Mesenchymal stem cell (in vitro differentiated cells and primary cell): ENCODE data around the gene FMN2.
A peak's percentile ranks its signal among the peaks of the same experiment; 100 is the strongest.

Source experiments
- DNase-seq: peaks from one replicate; pipeline ENCODE4 v3.0.0-alpha.2; 2013
- H2AFZ ChIP-seq: one replicate; pipeline ENCODE4 v1.6.1; 2013; ENCODE audit warnings: low read depth, mild to moderate bottlenecking, control low read depth, inconsistent platforms, low read length, moderate library complexity
- H2AK5ac ChIP-seq: 2 replicates; pipeline ENCODE4 v1.6.1; 2013; ENCODE audit warnings: low read length, moderate library complexity, mild to moderate bottlenecking, inconsistent platforms; ENCODE audit not compliant: severe bottlenecking
- H2BK120ac ChIP-seq: one replicate; pipeline ENCODE4 v1.6.1; 2013; ENCODE audit warnings: low read depth, mild to moderate bottlenecking, inconsistent platforms, low read length, moderate library complexity
- H2BK12ac ChIP-seq, 2 experiments: one replicate each; pipeline ENCODE4 v1.6.1; 2013; ENCODE audit warnings: inconsistent platforms in 2 of 2, low read length in 2 of 2, mild to moderate bottlenecking in 2 of 2, moderate library complexity in 2 of 2, control low read depth in 1 of 2
- H2BK15ac ChIP-seq: one replicate; pipeline ENCODE4 v1.6.1; 2013; ENCODE audit warnings: mild to moderate bottlenecking, low read depth, inconsistent platforms; ENCODE audit not compliant: poor library complexity, severe bottlenecking
- H2BK5ac ChIP-seq: 2 replicates; pipeline ENCODE4 v1.6.1; 2013; ENCODE audit warnings: low read depth, mild to moderate bottlenecking, low read length, control low read depth, inconsistent platforms; ENCODE audit not compliant: poor library complexity, severe bottlenecking
- H3K14ac ChIP-seq, 2 experiments: one replicate each; pipeline ENCODE4 v1.6.1; 2013; ENCODE audit warnings: inconsistent platforms in 2 of 2, low read length in 2 of 2, control low read depth in 1 of 2, mild to moderate bottlenecking in 1 of 2, moderate library complexity in 1 of 2
- H3K18ac ChIP-seq, 2 experiments: one replicate each; pipeline ENCODE4 v1.6.1; 2013; ENCODE audit warnings: inconsistent platforms in 2 of 2, low read length in 2 of 2, control low read depth in 1 of 2, low read depth in 1 of 2, mild to moderate bottlenecking in 1 of 2
- H3K23ac ChIP-seq, 2 experiments: one replicate each; pipeline ENCODE4 v1.6.1; 2013; ENCODE audit warnings: inconsistent platforms in 2 of 2, low read length in 2 of 2, mild to moderate bottlenecking in 2 of 2, moderate library complexity in 2 of 2, control low read depth in 1 of 2
- H3K27ac ChIP-seq: 2 replicates; pipeline ENCODE4 v1.5.1; 2013; ENCODE audit warnings: mild to moderate bottlenecking, moderate library complexity, low read length, control low read depth, inconsistent platforms; ENCODE audit not compliant: poor library complexity, severe bottlenecking
- H3K27me3 ChIP-seq, 2 experiments: 2 replicates each; pipeline versions ENCODE4 v1.6.1 to v1.7.0; 2013; ENCODE audit warnings: low read length in 2 of 2, mild to moderate bottlenecking in 2 of 2, moderate library complexity in 2 of 2, control low read depth in 1 of 2, inconsistent platforms in 1 of 2; ENCODE audit not compliant: control insufficient read depth in 1 of 2, insufficient read depth in 1 of 2
- H3K36me3 ChIP-seq, 2 experiments: 2 replicates each; pipeline versions ENCODE4 v1.6.1 to v1.7.0; 2013; ENCODE audit warnings: low read length in 2 of 2, control low read depth in 1 of 2, inconsistent platforms in 1 of 2, low read depth in 1 of 2, mild to moderate bottlenecking in 1 of 2; ENCODE audit not compliant: insufficient read depth in 2 of 2, control insufficient read depth in 1 of 2
- H3K4ac ChIP-seq, 2 experiments: one replicate each; pipeline ENCODE4 v1.6.1; 2013; ENCODE audit warnings: inconsistent platforms in 2 of 2, low read length in 2 of 2, mild to moderate bottlenecking in 2 of 2, moderate library complexity in 2 of 2, control low read depth in 1 of 2, low read depth in 1 of 2
- H3K4me1 ChIP-seq: 2 replicates; pipeline ENCODE4 v1.6.1; 2013; ENCODE audit warnings: low read depth, low read length, control low read depth; ENCODE audit not compliant: control insufficient read depth, insufficient read depth
- H3K4me2 ChIP-seq: 2 replicates; pipeline ENCODE4 v1.6.1; 2013; ENCODE audit warnings: low read length, mild to moderate bottlenecking, inconsistent platforms; ENCODE audit not compliant: poor library complexity, severe bottlenecking
- H3K4me3 ChIP-seq, 2 experiments: 2 replicates each; pipeline versions ENCODE4 v1.5.1 to v1.7.0; 2013; ENCODE audit warnings: low read length in 2 of 2, mild to moderate bottlenecking in 2 of 2, control low read depth in 1 of 2, low read depth in 1 of 2; ENCODE audit not compliant: insufficient read depth in 1 of 2
- H3K79me1 ChIP-seq: replicated peaks from 2 replicates; pipeline ENCODE4 v1.6.1; 2013; ENCODE audit warnings: mild to moderate bottlenecking, control low read depth, low read length, inconsistent platforms; ENCODE audit not compliant: poor library complexity, severe bottlenecking
- H3K9ac ChIP-seq: 2 replicates; pipeline ENCODE4 v1.7.0; 2013; ENCODE audit warnings: mild to moderate bottlenecking, low read length, moderate library complexity
- H3K9me3 ChIP-seq: 2 replicates; pipeline ENCODE4 v1.7.0; 2013; ENCODE audit warnings: mild to moderate bottlenecking, low read length; ENCODE audit not compliant: control insufficient read depth
- H4K8ac ChIP-seq: one replicate; pipeline ENCODE4 v1.6.1; 2013; ENCODE audit warnings: inconsistent platforms, mild to moderate bottlenecking, low read length, moderate library complexity
- H4K91ac ChIP-seq: one replicate; pipeline ENCODE4 v1.6.1; 2013; ENCODE audit warnings: mild to moderate bottlenecking, low read length, inconsistent platforms
- WGBS: methylation state at CpG from one replicate; pipeline ENCODE4 v1.1.7; 2013; ENCODE audit warnings: mixed read lengths; 5-methylcytosine and 5-hydroxymethylcytosine counted together

FMN2 gene

DNA sequence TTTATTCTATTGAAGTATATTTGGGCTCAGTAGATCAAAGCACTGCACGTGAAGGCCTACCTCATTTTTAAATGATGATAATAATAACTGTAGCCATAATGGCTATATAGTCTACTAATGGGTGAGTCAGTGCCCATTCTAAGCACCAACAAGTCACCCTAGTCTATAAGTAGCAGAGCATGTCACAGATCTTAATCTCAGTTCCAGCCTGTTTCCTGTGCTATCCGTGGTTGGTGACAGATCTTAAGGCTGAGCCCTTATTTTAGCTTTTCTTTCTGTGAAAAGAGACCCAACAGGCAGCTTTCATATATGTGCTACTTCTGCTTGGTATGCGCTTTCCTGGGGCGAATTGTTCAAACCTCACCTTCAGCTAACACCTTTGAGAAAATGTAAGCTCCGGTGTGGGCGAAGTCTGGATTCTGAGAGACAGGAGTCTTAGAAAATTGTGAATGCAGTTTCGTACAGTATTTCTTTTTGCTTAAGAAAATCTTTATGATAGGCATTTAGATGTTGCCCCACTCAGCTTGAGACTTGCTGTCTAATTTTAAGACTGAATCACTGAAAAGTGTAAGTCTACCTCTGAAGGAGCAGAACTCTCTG lies 59.6 kb downstream of the FMN2 start:
- no peak overlapping the region for H2AK5ac ChIP-seq
- H3K9ac ChIP-seq, result no peak overlapping the region
- no peak overlapping the region for H2BK12ac ChIP-seq
- no peaks in the 10 kb centered on the region for H3K4me1 ChIP-seq
- H3K14ac ChIP-seq, result no peak overlapping the region
- no peak overlapping the region for H3K4me2 ChIP-seq
- H3K23ac ChIP-seq, result no peak overlapping the region
- H3K4ac ChIP-seq, result no peak overlapping the region
- H3K79me1 ChIP-seq, result peaks cover 21% of the 10 kb centered on the region
- WGBS, result 89% methylated on average over 6 of the region's 7 CpGs
- no peak overlapping the region for H3K4me3 ChIP-seq
- no peak overlapping the region for H2BK15ac ChIP-seq
- H3K36me3 ChIP-seq, result no peaks in the 10 kb centered on the region
- H2BK120ac ChIP-seq, result no peak overlapping the region
- no peak overlapping the region for H3K18ac ChIP-seq
- H3K27me3 ChIP-seq, result peaks cover 0 to 3% of the 10 kb centered on the region in 2 experiments
- no peak overlapping the region for H2BK5ac ChIP-seq
- H3K27ac ChIP-seq, result no peak overlapping the region
- no peaks in the 10 kb centered on the region for H3K9me3 ChIP-seq
- H2AFZ ChIP-seq, result no peak overlapping the region
- H4K91ac ChIP-seq, result no peak overlapping the region
- peak; percentile 25 for DNase-seq
- no peak overlapping the region for H4K8ac ChIP-seq

GRCh38 chr1:240152611-240153297 lies 61.1 kb downstream of the FMN2 start:
- Histone ChIP-seq H3K4me1 (no peaks in the 10 kb centered on the region), H3K18ac (no peak overlapping the region), H2BK15ac (no peak overlapping the region), H2BK5ac (no peak overlapping the region), H3K36me3 (no peaks in the 10 kb centered on the region), H4K8ac (no peak overlapping the region), H3K9me3 (no peaks in the 10 kb centered on the region), H3K79me1 (peaks cover 19% of the 10 kb centered on the region), H3K4ac (no peak overlapping the region), H4K91ac (no peak overlapping the region), H3K27me3 (no peaks in the 10 kb centered on the region), H3K9ac (no peak overlapping the region), H3K4me2 (no peak overlapping the region), H2BK120ac (no peak overlapping the region), H3K4me3 (no peak overlapping the region), H3K23ac (no peak overlapping the region), H3K14ac (no peak overlapping the region), H2AK5ac (no peak overlapping the region), H2AFZ (no peak overlapping the region), H3K27ac (no peak overlapping the region), H2BK12ac (no peak overlapping the region)
- WGBS, result 61% methylated on average over 4 of the region's 5 CpGs
- DNase-seq, result peak; percentile 27

DNA sequence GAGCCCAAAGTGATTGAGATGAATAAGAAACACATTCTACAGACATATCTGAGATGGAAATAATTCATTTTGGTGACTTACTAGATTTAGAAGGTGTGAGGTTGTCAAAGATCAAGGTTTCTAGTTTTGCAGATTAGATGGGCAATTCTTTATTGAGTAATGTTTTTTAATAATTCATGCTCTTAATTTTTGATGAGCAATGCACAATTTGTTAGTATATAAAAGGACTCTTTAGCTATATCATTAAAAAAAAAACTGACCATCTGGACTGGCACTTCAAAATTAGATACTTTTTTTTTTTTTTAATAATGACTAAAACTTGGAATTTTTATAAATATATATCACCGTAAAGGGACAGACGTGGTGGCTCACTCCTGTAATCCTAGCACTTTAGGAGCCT lies 63.9 kb downstream of the FMN2 start:
- Histone ChIP-seq H4K91ac (no peak overlapping the region), H3K79me1 (peaks cover 22% of the 10 kb centered on the region), H3K18ac (no peak overlapping the region), H3K14ac (no peak overlapping the region), H3K9me3 (peaks cover 21% of the 10 kb centered on the region), H3K4me3 (no peak overlapping the region), H3K27ac (no peak overlapping the region), H2AFZ (no peak overlapping the region), H2BK15ac (no peak overlapping the region), H4K8ac (no peak overlapping the region), H3K4me1 (no peaks in the 10 kb centered on the region), H2BK12ac (no peak overlapping the region), H3K23ac (no peak overlapping the region), H3K27me3 (no peaks in the 10 kb centered on the region), H2AK5ac (no peak overlapping the region), H3K36me3 (no peaks in the 10 kb centered on the region), H3K4me2 (no peak overlapping the region), H2BK120ac (no peak overlapping the region), H3K4ac (no peak overlapping the region), H3K9ac (no peak overlapping the region), H2BK5ac (no peak overlapping the region)
- DNase-seq, result no peak
- WGBS, result 96% methylated on average over 2 of the region's 2 CpGs

DNA sequence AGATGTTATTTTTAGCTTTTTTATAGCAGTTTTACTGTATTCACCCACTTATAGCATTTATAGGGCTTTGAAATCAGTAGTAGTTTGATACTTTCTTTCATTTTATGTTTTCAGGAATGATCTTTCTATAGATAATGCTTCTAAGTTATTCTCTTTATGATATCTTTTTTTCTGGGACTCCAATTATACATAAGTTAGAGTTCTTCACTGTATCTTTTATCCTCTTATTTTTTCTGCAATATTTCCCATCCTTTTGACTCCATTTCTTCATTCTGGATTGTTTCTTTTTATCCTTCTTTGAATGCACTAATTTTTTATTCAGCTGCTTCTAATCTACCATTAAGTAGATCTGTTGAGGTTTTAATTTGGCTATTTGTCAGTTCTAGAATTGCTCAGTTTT lies 73.1 kb downstream of the FMN2 start:
- Histone ChIP-seq H3K4me2 (no peak overlapping the region), H3K27me3 (no peaks in the 10 kb centered on the region), H4K91ac (no peak overlapping the region), H2AFZ (no peak overlapping the region), H2BK5ac (peak overlapping the region; percentile 57), H4K8ac (no peak overlapping the region), H3K14ac (no peak overlapping the region), H3K27ac (no peak overlapping the region), H3K36me3 (peaks cover 0 to 3% of the 10 kb centered on the region in 2 experiments), H3K9ac (no peak overlapping the region), H3K4me3 (no peak overlapping the region), H2BK12ac (no peak overlapping the region), H2AK5ac (no peak overlapping the region), H2BK120ac (no peak overlapping the region), H2BK15ac (no peak overlapping the region), H3K9me3 (peaks cover 46% of the 10 kb centered on the region), H3K4me1 (no peaks in the 10 kb centered on the region), H3K18ac (no peak overlapping the region), H3K79me1 (peaks cover 11% of the 10 kb centered on the region), H3K4ac (no peak overlapping the region), H3K23ac (no peak overlapping the region)
- DNase-seq, result no peak
